HepG2 (cell line): ENCODE data around the gene TPPP2. TPM values are rescaled to one million over a fixed set of nuclear protein-coding genes. Genes with fewer than 3 reads are reported as not detected.

Experiments
- BCL6 ChIP-seq: IDR thresholded peaks from 2 replicates; pipeline ENCODE4 v1.6.1; 2016; ENCODE audit warnings: missing genetic modification reagents, missing compliant biosample characterization
- CREBL2 ChIP-seq: sonication (generic); formaldehyde crosslinking; IDR thresholded peaks from 2 replicates; pipeline ENCODE4 v1.8.1; 2023; ENCODE audit warnings: missing genetic modification reagents, mild to moderate bottlenecking, borderline replicate concordance
- DMTF1 ChIP-seq: sonication (generic); formaldehyde crosslinking; IDR thresholded peaks from 2 replicates; pipeline ENCODE4 v1.4.0; 2020; ENCODE audit warnings: mild to moderate bottlenecking, missing genetic modification reagents
- DNMT1 ChIP-seq: sonication (generic); formaldehyde crosslinking; IDR thresholded peaks from 2 replicates; pipeline ENCODE4 v1.5.1; 2020; ENCODE audit warnings: mild to moderate bottlenecking, missing genetic modification reagents
- DPF2 ChIP-seq: sonication (generic); formaldehyde crosslinking; IDR thresholded peaks from 2 replicates; pipeline ENCODE4 v1.4.0; 2020; ENCODE audit warnings: mild to moderate bottlenecking, low read depth, missing genetic modification reagents, borderline replicate concordance
- HINFP ChIP-seq: sonication (generic); formaldehyde crosslinking; IDR thresholded peaks from 2 replicates; pipeline ENCODE4 v1.4.0; 2020; ENCODE audit warnings: low read depth, mild to moderate bottlenecking, missing genetic modification reagents
- HMG20B ChIP-seq: conservative IDR thresholded peaks from 2 replicates; pipeline ENCODE4 v1.6.1; 2016; ENCODE audit warnings: missing genetic modification reagents, missing compliant biosample characterization
- HOXD1 ChIP-seq: sonication (generic); formaldehyde crosslinking; IDR thresholded peaks from 2 replicates; pipeline ENCODE4 v1.5.0; 2020; ENCODE audit warnings: missing genetic modification reagents
- MEF2D ChIP-seq: sonication (generic); formaldehyde crosslinking; IDR thresholded peaks from 2 replicates; pipeline ENCODE4 v1.5.1; 2020; ENCODE audit warnings: mild to moderate bottlenecking, missing genetic modification reagents
- TRAFD1 ChIP-seq: sonication (generic); formaldehyde crosslinking; IDR thresholded peaks from 2 replicates; pipeline ENCODE4 v1.5.1; 2020; ENCODE audit warnings: missing genetic modification reagents, mild to moderate bottlenecking, borderline replicate concordance
- ZBTB4 ChIP-seq: sonication (generic); formaldehyde crosslinking; IDR thresholded peaks from 2 replicates; pipeline ENCODE4 v1.4.0; 2020; ENCODE audit warnings: missing genetic modification reagents, mild to moderate bottlenecking, borderline replicate concordance
- ZMYM3 ChIP-seq: sonication (generic); formaldehyde crosslinking; IDR thresholded peaks from 2 replicates; pipeline ENCODE4 v1.5.1; 2020; ENCODE audit warnings: mild to moderate bottlenecking, missing genetic modification reagents
- ZMYM4 ChIP-seq: sonication (generic); formaldehyde crosslinking; IDR thresholded peaks from 2 replicates; pipeline ENCODE4 v1.8.1; 2023; ENCODE audit warnings: mild to moderate bottlenecking, missing genetic modification reagents
- ZNF337 ChIP-seq: sonication (generic); formaldehyde crosslinking; IDR thresholded peaks from 2 replicates; pipeline ENCODE4 v1.5.1; 2020; ENCODE audit warnings: missing genetic modification reagents, low read depth, mild to moderate bottlenecking, borderline replicate concordance
- polyA plus RNA-seq, 8 experiments: library from polyadenylated mRNA; depleted of rRNA in 3 of 8; stranded (reverse) in 7 of 8; unstranded in 1 of 8; fragments of >200 nt; fragmentation: Illumina TruSeq in 4 of 8; extraction: Trizol in 4 of 8; gene quantifications; 2 replicates each; pipeline versions ENCODE4 v1.2.1 to v1.2.3, GENCODE V29; 2011 to 2016; ENCODE audit warnings: low read depth in 4 of 8, missing spikeins in 1 of 8, mixed read lengths in 1 of 8; ENCODE audit not compliant: insufficient read depth in 1 of 8
- total RNA-seq, 5 experiments: library from RNA; depleted of rRNA; stranded (reverse); fragments of >200 nt; fragmentation: Illumina TruSeq; extraction: Trizol; gene quantifications; 2 replicates each; pipeline ENCODE4 v1.2.3, GENCODE V29; 2016; ENCODE audit warnings: low read depth in 1 of 5

Gene TPPP2
- total and polyA plus RNA-seq, 2 of the 13 experiments (the other 11 are each of a cell fraction or from before 2014, with no cell fraction given) = 0.58 to 4.2 TPM

- TF ChIP-seq DMTF1 (0 out of 2 replicates have a peak, but pooled peaks have one; percentile 9), BCL6 (no peak), ZMYM4 (0 out of 2 replicates have a peak, but pooled peaks have one; percentile 32), HOXD1 (no peak), HINFP (CRISPR knock-in tag) (0 out of 2 replicates have a peak, but pooled peaks have one; percentile 40), CREBL2 (no peak), DPF2 (CRISPR knock-in tag) (peak; percentile 26; the same call in 1 of the 2 replicates), ZNF337 (CRISPR knock-in tag) (0 out of 2 replicates have a peak, but pooled peaks have one; percentile 8), MEF2D (CRISPR knock-in tag) (0 out of 2 replicates have a peak, but pooled peaks have one; percentile 32), ZMYM3 (CRISPR knock-in tag) (0 out of 2 replicates have a peak, but pooled peaks have one; percentile 24), HMG20B (CRISPR knock-in tag) (0 out of 2 replicates have a peak, but pooled peaks have one; percentile 32), TRAFD1 (CRISPR knock-in tag) (peak; percentile 49; the same call in 1 of the 2 replicates), ZBTB4 (CRISPR knock-in tag) (peak; percentile 82; the same call in 1 of the 2 replicates), DNMT1 (CRISPR knock-in tag) (0 out of 2 replicates have a peak, but pooled peaks have one; percentile 54)
- TF ChIP-seq, all 625 proteins: peak for 20
These were observed 26.6 kb downstream of the TPPP2 start (continued) for GRCh38 chr14:21056520-21057163.
